OCI-LY3 (cell line): ENCODE results near the gene NCKAP5.

Source experiments
- H2AFZ ChIP-seq: fragments of 200-600, 300-600 bp; shearing (Covaris generic); 2 replicates; pipeline ENCODE4 v1.6.0; 2014; ENCODE audit warnings: antibody characterized with exemption, low read depth, low read length
- H3K27ac ChIP-seq: fragments of 200-600, 300-600 bp; sonication (generic); 2 replicates; pipeline ENCODE4 v1.5.1; 2014; ENCODE audit warnings: mild to moderate bottlenecking, low read length, moderate library complexity, mixed read lengths
- H3K27me3 ChIP-seq: fragments of 200-600, 300-600 bp; sonication (generic); 2 replicates; pipeline ENCODE4 v1.6.1; 2014; ENCODE audit warnings: low read depth, low read length, mixed read lengths
- H3K36me3 ChIP-seq: fragments of 200-600, 300-600 bp; sonication (generic); replicated peaks from 2 replicates; pipeline ENCODE3; 2014; ENCODE audit warnings: low read depth, low read length, mixed read lengths
- H3K4me1 ChIP-seq: fragments of 300-600, 200-600 bp; sonication (generic); 2 replicates; pipeline ENCODE4 v1.6.1; 2014; ENCODE audit warnings: low read length, mixed read lengths
- H3K4me2 ChIP-seq: fragments of 200-600, 300-600 bp; sonication (generic); 2 replicates; pipeline ENCODE4 v1.6.1; 2014; ENCODE audit warnings: low read length, mixed read lengths
- H3K4me3 ChIP-seq: fragments of 300-600, 200-600 bp; sonication (generic); 2 replicates; pipeline ENCODE4 v1.5.1; 2014; ENCODE audit warnings: antibody characterized with exemption, mild to moderate bottlenecking, low read length, moderate library complexity
- H3K79me2 ChIP-seq: fragments of 300-600, 200-600 bp; shearing (Covaris generic); 2 replicates; pipeline ENCODE4 v1.6.1; 2014; ENCODE audit warnings: mild to moderate bottlenecking, low read length, mixed read lengths
- H3K9ac ChIP-seq: fragments of 300-600, 200-600 bp; shearing (Covaris generic); 2 replicates; pipeline ENCODE4 v1.6.0; 2014; ENCODE audit warnings: mild to moderate bottlenecking, low read length, moderate library complexity
- H3K9me3 ChIP-seq: fragments of 200-600, 300-600 bp; shearing (Covaris generic); 2 replicates; pipeline ENCODE4 v1.6.1; 2014; ENCODE audit warnings: low read length, mixed read lengths; ENCODE audit not compliant: insufficient read depth
- H4K20me1 ChIP-seq: fragments of 200-600, 300-600 bp; sonication (generic); 2 replicates; pipeline ENCODE4 v1.6.1; 2016; ENCODE audit warnings: low read length, mixed read lengths; ENCODE audit not compliant: insufficient read depth
- EZH2phosphoT487 ChIP-seq: fragments of 200-600 bp; shearing (Covaris generic); IDR thresholded peaks from 2 replicates; pipeline ENCODE4 v1.6.1; 2018; ENCODE audit warnings: antibody characterized with exemption, mixed run types, low read depth
- TF ChIP-seq, protein P1 (sequence below): fragments of 200-600, 300-600 bp; sonication (generic); IDR thresholded peaks from 2 replicates; pipeline ENCODE4 v1.5.1; 2014; ENCODE audit warnings: antibody characterized with exemption, low read length, low read depth

Gene NCKAP5

DNA sequence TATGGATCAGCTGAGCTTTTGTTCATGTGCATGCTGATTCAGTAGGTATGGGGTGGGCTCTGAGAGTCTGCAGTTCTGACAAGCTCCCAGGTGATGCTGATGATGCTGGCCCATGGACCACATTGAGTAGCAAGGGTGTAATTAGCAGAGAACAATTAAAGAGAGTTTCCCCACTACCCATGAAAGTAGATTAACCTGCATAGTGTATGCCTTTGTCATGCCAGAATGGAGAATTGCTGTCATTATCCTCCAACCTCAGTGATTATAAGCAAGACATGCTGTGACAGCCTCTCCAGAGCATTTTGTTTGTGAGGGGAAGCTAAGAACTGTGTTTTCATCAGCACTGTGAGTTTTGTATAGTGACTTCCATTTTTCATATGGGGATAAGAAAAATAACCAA lies 838.7 kb downstream of the NCKAP5 start:
- Histone ChIP-seq H3K9me3 (no peaks in the 10 kb centered on the region), H3K9ac (no peak overlapping the region), H3K79me2 (no peaks in the 10 kb centered on the region)

GRCh38 chr2:132726155-132726554 lies 842.1 kb downstream of the NCKAP5 start:
- H3K4me3 ChIP-seq: no peak overlapping the region
- no peak for TF ChIP-seq EZH2phosphoT487
- TF ChIP-seq, protein P1, sequence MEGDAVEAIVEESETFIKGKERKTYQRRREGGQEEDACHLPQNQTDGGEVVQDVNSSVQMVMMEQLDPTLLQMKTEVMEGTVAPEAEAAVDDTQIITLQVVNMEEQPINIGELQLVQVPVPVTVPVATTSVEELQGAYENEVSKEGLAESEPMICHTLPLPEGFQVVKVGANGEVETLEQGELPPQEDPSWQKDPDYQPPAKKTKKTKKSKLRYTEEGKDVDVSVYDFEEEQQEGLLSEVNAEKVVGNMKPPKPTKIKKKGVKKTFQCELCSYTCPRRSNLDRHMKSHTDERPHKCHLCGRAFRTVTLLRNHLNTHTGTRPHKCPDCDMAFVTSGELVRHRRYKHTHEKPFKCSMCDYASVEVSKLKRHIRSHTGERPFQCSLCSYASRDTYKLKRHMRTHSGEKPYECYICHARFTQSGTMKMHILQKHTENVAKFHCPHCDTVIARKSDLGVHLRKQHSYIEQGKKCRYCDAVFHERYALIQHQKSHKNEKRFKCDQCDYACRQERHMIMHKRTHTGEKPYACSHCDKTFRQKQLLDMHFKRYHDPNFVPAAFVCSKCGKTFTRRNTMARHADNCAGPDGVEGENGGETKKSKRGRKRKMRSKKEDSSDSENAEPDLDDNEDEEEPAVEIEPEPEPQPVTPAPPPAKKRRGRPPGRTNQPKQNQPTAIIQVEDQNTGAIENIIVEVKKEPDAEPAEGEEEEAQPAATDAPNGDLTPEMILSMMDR: no peak
- H3K36me3 ChIP-seq: no peaks in the 10 kb centered on the region
- H3K4me2 ChIP-seq: no peak overlapping the region
- H3K27ac ChIP-seq: no peak overlapping the region
- H3K9me3 ChIP-seq: no peaks in the 10 kb centered on the region
- H3K27me3 ChIP-seq: peaks cover 8% of the 10 kb centered on the region; the same call in 1 of the 2 replicates
- no peak overlapping the region for H3K9ac ChIP-seq
- H3K4me1 ChIP-seq: no peaks in the 10 kb centered on the region
- H2AFZ ChIP-seq: no peak overlapping the region
- H4K20me1 ChIP-seq: no peaks in the 10 kb centered on the region
- H3K79me2 ChIP-seq: no peaks in the 10 kb centered on the region

More for the DNA sequence above, 838.7 kb downstream of the NCKAP5 start:
- no peaks in the 10 kb centered on the region for H3K4me1 ChIP-seq
- H3K36me3 ChIP-seq: no peaks in the 10 kb centered on the region
- H2AFZ ChIP-seq: no peak overlapping the region
- no peaks in the 10 kb centered on the region for H4K20me1 ChIP-seq
- H3K27ac ChIP-seq: no peak overlapping the region
- no peak for TF ChIP-seq EZH2phosphoT487
- TF ChIP-seq, protein P1: no peak
- H3K4me3 ChIP-seq: no peak overlapping the region
- peaks cover 4% of the 10 kb centered on the region; the same call in 1 of the 2 replicates for H3K27me3 ChIP-seq
- H3K4me2 ChIP-seq: no peak overlapping the region

DNA sequence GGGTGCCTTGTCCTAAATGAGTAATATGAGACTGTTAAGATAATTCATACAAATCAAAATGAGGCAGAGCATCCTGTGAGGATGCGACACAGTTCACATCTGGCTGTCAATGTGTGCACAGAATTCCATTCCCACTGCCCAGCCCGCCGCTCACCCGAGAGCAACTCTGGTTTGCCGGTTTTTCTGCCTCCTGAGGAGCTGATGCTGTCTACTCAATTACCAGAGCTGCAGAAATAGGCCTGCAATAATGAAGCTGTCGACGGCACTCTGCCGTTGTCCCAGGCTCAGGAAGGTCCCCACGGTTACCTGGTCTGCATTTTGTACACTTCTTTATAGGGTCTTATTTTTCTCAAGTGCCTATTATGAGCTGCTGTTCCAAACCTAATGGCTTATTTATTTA lies 842.5 kb downstream of the NCKAP5 start:
- peaks cover 8% of the 10 kb centered on the region; the same call in 1 of the 2 replicates for H3K27me3 ChIP-seq
- H3K4me1 ChIP-seq: no peaks in the 10 kb centered on the region
- TF ChIP-seq, protein P1: no peak
- TF ChIP-seq EZH2phosphoT487: no peak
- no peak overlapping the region for H3K9ac ChIP-seq
- no peaks in the 10 kb centered on the region for H3K36me3 ChIP-seq
- no peaks in the 10 kb centered on the region for H3K9me3 ChIP-seq
- no peak overlapping the region for H3K4me3 ChIP-seq
- no peaks in the 10 kb centered on the region for H4K20me1 ChIP-seq
- no peak overlapping the region for H2AFZ ChIP-seq
- no peaks in the 10 kb centered on the region for H3K79me2 ChIP-seq
- no peak overlapping the region for H3K27ac ChIP-seq
- no peak overlapping the region for H3K4me2 ChIP-seq

GRCh38 chr2:132725148-132725547 lies 843.1 kb downstream of the NCKAP5 start:
- Histone ChIP-seq H3K4me2 (no peak overlapping the region), H3K4me3 (no peak overlapping the region), H3K4me1 (no peaks in the 10 kb centered on the region), H3K9me3 (no peaks in the 10 kb centered on the region), H3K27me3 (peaks cover 8% of the 10 kb centered on the region; the same call in 1 of the 2 replicates), H3K27ac (no peak overlapping the region), H4K20me1 (no peaks in the 10 kb centered on the region), H3K36me3 (no peaks in the 10 kb centered on the region), H2AFZ (no peak overlapping the region), H3K9ac (no peak overlapping the region), H3K79me2 (no peaks in the 10 kb centered on the region)
- no peak for TF ChIP-seq EZH2phosphoT487
- TF ChIP-seq, protein P1: no peak
